PC-3 (cell line): ENCODE results near the gene ADGRG1.

Experiments
- CTCF ChIP-seq: fragments of 300-600 bp; sonication (generic); conservative IDR thresholded peaks from 2 replicates; pipeline ENCODE4 v1.5.1; 2017; ENCODE audit warnings: antibody characterized with exemption, low read depth, mild to moderate bottlenecking, low read length
- EZH2 ChIP-seq: fragments of 300-600 bp; sonication (generic); IDR thresholded peaks from one replicate; pipeline ENCODE4 v1.6.1; 2017; ENCODE audit warnings: antibody characterized with exemption, mild to moderate bottlenecking, low read length; ENCODE audit not compliant: unreplicated experiment

- no peak for TF ChIP-seq CTCF
- no peak for TF ChIP-seq EZH2
Measured at GRCh38 chr16:57635266-57636097, 7.1 kb downstream of the ADGRG1 start.
